Esophagus squamous epithelium (tissue), 5 donors: ENCODE data around the gene MPO. TPM values are rescaled to one million over a fixed set of nuclear protein-coding genes. Genes with fewer than 3 reads are reported as not detected.

ENCODE experiments used
- DNase-seq: peaks from one replicate; lab custom pipeline; 2025; lab: John Stamatoyannopoulos, UW
- H3K27ac ChIP-seq, 4 donors: fragments of 200-600 bp; sonication (generic); one replicate each; pipeline ENCODE4 v1.5.1; 2016 to 2019; ENCODE audit warnings: mild to moderate bottlenecking in 1 of 4
- H3K27me3 ChIP-seq, 4 donors: fragments of 200-600 bp; sonication (generic); 1 replicate in 3 of 4; 2 replicates in 1 of 4; pipeline versions ENCODE4 v1.5.1 to v1.6.0; 2017 to 2021; ENCODE audit warnings: antibody characterized with exemption in 1 of 4
- H3K36me3 ChIP-seq, 3 donors: fragments of 200-600 bp; sonication (generic); one replicate each; pipeline ENCODE4 v1.5.1; 2016 to 2019
- H3K4me1 ChIP-seq, 3 donors: fragments of 200-600 bp; sonication (generic); one replicate each; pipeline ENCODE4 v1.5.1; 2017 to 2019
- H3K4me3 ChIP-seq, 4 donors: fragments of 200-600 bp; sonication (generic); 1 replicate in 3 of 4; 2 replicates in 1 of 4; pipeline ENCODE4 v1.5.1; 2016 to 2019; ENCODE audit warnings: mild to moderate bottlenecking in 2 of 4, moderate library complexity in 1 of 4
- H3K9me3 ChIP-seq, 3 donors: fragments of 200-600 bp; sonication (generic); one replicate each; pipeline ENCODE4 v1.5.1; 2016 to 2019
- POLR2A ChIP-seq, 4 donors: fragments of 450-650 bp; IDR thresholded peaks; one replicate each; pipeline ENCODE4 v1.6.1; 2017; ENCODE audit warnings: antibody characterized with exemption in 4 of 4, mild to moderate bottlenecking in 4 of 4, moderate library complexity in 3 of 4
- WGBS, 2 donors: methylation state at CpG; one replicate each; pipeline ENCODE4 v1.1.5; 2018; 5-methylcytosine and 5-hydroxymethylcytosine counted together
- intact Hi-C: fragments of 100-400 bp; cut with DNase I; formaldehyde crosslinking; loops from one replicate; pipeline ENCODE4 v1.15.0; 2022
- total RNA-seq, 4 donors: library from RNA; depleted of rRNA; stranded (reverse); fragments of >200 nt; gene quantifications; one replicate each; pipeline ENCODE4 v1.1.0, GENCODE V29; 2016
- TF ChIP-seq, protein P1 (sequence below), 6 experiments: fragments of 450-650 bp in 4 of 6; fragments of 200-600 bp in 2 of 6; sonication (generic) in 2 of 6; IDR thresholded peaks; one replicate each; pipeline ENCODE4 v1.5.1; 2016 to 2019; ENCODE audit warnings: antibody characterized with exemption in 6 of 6, mild to moderate bottlenecking in 4 of 6, moderate library complexity in 4 of 6
- donor health status: DM: yes; HTN: yes; CAD: no.

MPO gene
- total RNA-seq, 4 donors from 2014 or later, result not detected

DNA sequence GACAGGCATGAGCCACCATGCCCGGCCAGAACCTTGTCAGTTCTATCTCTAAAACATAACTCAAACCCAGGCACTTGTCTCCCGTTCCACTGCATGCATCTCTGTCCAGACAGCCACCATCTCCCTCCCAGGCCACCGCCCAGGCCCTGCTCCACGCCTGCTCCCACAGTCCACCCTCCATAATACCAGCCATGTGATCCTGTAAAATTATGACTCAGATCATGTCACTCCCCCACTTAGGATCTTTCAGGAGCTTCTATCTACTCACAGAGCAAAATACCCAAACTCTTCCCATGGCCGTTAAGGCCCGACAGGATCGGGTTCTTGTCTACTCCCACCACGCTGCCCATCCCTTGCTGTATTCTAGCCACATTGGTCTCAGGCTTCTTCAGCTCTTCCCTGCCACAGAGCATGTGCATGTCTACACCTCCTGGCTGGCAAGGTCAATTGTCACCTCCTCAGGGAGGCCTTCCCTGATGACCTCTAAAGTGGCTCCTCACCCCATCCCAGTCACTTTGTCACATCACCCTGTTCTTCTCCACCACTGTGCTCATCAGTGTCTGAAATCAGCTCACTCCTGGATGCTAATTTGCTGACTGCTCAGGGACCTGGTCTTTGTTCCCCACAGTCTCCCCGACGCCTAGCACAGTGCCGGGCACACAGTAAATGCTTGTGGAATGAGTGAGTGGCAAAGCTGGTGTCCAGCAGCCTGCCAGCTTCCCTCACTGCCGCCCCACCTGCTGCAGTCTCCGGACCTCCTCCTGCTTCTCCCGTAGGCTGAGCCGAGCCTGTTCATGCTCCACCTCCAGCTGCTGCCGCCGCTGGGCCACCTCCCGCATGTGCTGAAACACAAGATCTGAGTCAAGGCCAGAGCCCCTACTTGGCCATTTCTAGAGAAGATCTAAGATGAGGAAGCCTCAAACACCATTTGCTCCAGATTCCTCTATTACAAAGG is 41.1 kb upstream of the MPO start:
- 93 to 95% methylated on average over 11 to 14 of the region's 18 CpGs for WGBS, 2 donors
- intact Hi-C loops, result no loop called here
- H3K27ac ChIP-seq, result no peak overlapping the region
- no peak overlapping the region for H3K4me3 ChIP-seq
- DNase-seq, result no peak
- no peaks in the 10 kb centered on the region for H3K9me3 ChIP-seq
- TF ChIP-seq, protein P1, sequence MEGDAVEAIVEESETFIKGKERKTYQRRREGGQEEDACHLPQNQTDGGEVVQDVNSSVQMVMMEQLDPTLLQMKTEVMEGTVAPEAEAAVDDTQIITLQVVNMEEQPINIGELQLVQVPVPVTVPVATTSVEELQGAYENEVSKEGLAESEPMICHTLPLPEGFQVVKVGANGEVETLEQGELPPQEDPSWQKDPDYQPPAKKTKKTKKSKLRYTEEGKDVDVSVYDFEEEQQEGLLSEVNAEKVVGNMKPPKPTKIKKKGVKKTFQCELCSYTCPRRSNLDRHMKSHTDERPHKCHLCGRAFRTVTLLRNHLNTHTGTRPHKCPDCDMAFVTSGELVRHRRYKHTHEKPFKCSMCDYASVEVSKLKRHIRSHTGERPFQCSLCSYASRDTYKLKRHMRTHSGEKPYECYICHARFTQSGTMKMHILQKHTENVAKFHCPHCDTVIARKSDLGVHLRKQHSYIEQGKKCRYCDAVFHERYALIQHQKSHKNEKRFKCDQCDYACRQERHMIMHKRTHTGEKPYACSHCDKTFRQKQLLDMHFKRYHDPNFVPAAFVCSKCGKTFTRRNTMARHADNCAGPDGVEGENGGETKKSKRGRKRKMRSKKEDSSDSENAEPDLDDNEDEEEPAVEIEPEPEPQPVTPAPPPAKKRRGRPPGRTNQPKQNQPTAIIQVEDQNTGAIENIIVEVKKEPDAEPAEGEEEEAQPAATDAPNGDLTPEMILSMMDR (IDR thresholded peaks at IDR 0.05), result no peak
- TF ChIP-seq POLR2A (IDR thresholded peaks at IDR 0.05), result no peak
- peaks cover 0 to 11% (median 0%) of the 10 kb centered on the region in 4 donors for H3K27me3 ChIP-seq
- H3K4me1 ChIP-seq, result peaks cover 5 to 33% (median 6%) of the 10 kb centered on the region in 3 donors
- H3K36me3 ChIP-seq, result no peaks in the 10 kb centered on the region

DNA sequence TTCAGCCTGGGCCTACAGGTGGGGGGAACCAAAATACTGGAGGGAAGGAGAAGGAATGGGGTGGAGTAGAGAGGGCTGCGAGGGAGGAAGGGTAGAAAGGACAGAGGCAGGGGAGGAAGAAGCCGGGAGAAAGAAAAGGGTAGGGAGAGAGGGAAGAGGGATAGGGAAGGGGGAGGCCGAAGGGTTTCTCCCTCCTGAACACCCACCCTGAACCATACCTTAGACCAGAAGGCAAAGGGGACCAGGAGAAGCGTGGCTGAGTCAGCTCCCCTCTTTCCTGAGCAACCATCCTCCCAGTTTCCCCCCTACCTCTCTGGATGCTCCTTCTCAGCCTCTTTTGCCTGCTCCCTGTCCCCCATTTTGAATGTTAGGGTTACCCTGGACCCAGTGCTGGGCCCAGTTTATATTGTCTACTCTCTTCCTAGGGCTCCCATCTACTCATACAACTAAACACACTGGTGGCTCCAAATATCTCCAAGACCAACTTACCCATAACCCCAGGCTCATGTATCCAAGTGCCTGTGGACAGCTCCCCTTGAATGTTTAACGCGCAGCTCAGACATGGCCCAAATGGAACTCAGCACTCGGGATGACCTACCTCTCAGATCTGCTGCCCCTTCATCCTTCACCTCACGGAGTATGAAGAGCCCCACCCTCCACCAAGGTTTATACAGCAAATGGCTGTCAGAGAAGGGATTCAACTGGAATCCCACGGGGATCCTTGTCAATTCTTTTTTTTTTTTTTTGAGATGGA is 40.0 kb upstream of the MPO start:
- Histone ChIP-seq H3K27ac (no peak overlapping the region), H3K4me3 (no peak overlapping the region), H3K27me3 (peaks cover 0 to 11% (median 0%) of the 10 kb centered on the region in 4 donors), H3K36me3 (no peaks in the 10 kb centered on the region), H3K9me3 (no peaks in the 10 kb centered on the region), H3K4me1 (peaks cover 5 to 33% (median 6%) of the 10 kb centered on the region in 3 donors)
- no peak for TF ChIP-seq POLR2A (IDR thresholded peaks at IDR 0.05)
- TF ChIP-seq, protein P1 (IDR thresholded peaks at IDR 0.05), result no peak
- no peak for DNase-seq
- 88 to 93% methylated on average over 9 of the region's 9 CpGs for WGBS, 2 donors
- intact Hi-C loops, result no loop called here

DNA sequence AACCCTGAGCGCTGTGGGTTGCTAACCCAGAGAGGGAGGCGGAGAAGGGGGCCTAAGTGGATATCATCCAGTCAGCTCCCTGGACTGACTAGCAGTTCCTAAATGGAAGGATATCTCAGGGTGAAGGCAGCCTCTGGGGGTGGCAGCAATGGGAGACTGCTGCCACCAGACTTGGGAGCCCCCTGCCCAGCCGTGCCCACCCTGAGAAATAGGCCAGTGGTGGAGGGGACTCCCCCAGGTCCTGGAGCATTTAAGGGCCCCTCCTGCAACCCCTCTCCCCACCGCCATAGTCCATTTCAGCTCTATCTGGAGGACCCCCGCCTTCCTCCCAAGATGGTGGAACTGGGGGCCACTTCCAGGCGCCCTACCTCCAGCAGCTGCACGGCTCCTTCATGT is 39.4 kb upstream of the MPO start:
- Histone ChIP-seq H3K4me3 (no peak overlapping the region), H3K27ac (no peak overlapping the region), H3K36me3 (no peaks in the 10 kb centered on the region), H3K27me3 (peaks cover 0 to 10% (median 0%) of the 10 kb centered on the region in 4 donors), H3K4me1 (peaks cover 4 to 28% (median 5%) of the 10 kb centered on the region in 3 donors), H3K9me3 (no peaks in the 10 kb centered on the region)
- TF ChIP-seq POLR2A (IDR thresholded peaks at IDR 0.05), result no peak
- TF ChIP-seq, protein P1 (IDR thresholded peaks at IDR 0.05), result no peak
- intact Hi-C loops, result no loop called here
- WGBS, 2 donors, result 100% methylated on average over 1 to 5 of the region's 7 CpGs
- DNase-seq, result no peak

DNA sequence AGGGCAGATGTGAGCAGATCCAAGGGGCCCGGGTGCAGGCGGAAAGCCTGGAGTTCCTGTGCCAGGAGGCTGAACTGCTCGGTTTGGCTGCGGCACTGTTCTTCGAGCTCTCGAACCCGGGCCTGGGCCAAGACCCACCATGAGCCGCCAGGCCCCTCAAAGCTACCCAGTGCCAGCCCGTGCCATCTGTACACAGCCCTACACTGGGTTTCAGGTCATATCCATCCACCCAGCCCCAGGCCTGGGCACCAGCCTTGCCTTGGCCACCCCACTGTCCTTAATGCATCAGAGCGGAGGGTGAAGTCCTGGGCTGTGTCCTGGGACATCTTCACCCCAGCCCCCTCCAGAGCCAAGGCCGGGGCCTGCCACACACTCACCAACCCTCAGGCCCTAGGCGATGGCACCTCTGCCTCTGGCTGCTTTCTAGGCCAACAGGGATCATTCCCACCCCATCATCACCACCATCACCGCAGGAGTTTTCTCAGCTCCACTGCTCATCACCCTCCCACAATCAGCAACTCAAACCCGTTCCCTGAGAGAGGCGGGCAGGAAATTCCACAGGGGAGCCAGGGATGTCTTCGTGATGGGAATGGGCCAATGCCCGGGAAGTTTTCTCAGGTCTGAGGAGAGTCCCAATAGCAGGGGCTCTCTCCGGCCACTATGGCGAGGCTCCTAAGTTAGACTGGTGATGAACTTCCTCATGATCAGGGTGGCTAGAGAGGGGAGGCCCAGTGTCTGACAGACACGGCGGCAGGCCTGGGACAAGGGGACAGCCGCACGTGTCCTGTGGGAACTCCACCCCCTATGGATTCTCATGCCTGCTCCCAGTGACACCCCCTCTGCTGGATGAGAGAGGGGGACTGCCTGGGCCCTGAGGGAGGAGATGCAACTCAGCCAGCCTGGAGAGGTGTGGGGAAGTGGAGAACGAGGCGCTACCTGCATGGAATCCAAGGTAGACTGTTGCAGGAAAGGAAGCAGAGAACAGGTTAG is 38.7 kb upstream of the MPO start:
- Histone ChIP-seq H3K27me3 (peaks cover 0 to 3% (median 0%) of the 10 kb centered on the region in 4 donors), H3K4me1 (peaks cover 0 to 21% (median 5%) of the 10 kb centered on the region in 3 donors), H3K27ac (no peak overlapping the region), H3K4me3 (no peak overlapping the region), H3K36me3 (no peaks in the 10 kb centered on the region), H3K9me3 (no peaks in the 10 kb centered on the region)
- intact Hi-C loops, result loop anchor here (5.0 kb wide), 1 partner anchor 128 kb away; no protein-coding TSS in a partner anchor
- DNase-seq, result no peak
- no peak for TF ChIP-seq POLR2A (IDR thresholded peaks at IDR 0.05)
- TF ChIP-seq, protein P1 (IDR thresholded peaks at IDR 0.05), result no peak
- WGBS, 2 donors, result 78 to 86% methylated on average over 6 to 13 of the region's 25 CpGs
